Transverse colon (tissue), 4 donors: Measurements from ENCODE around the gene TRPM3. TPM values are rescaled to one million over a fixed set of nuclear protein-coding genes. Genes with fewer than 3 reads are reported as not detected.

ENCODE experiments used
- DNase-seq: peaks from one replicate; pipeline ENCODE4 v3.0.0-alpha.2; 2019
- H3K27ac ChIP-seq, 4 donors: fragments of 200-600 bp; sonication (generic); 2 replicates each; pipeline ENCODE4 v1.5.1; 2016 to 2018; ENCODE audit warnings: inconsistent platforms in 4 of 4
- H3K27me3 ChIP-seq: fragments of 200-600 bp; sonication (generic); 2 replicates; pipeline ENCODE4 v1.5.1; 2017; ENCODE audit warnings: inconsistent platforms
- H3K36me3 ChIP-seq, 4 donors: fragments of 200-600 bp; sonication (generic); 2 replicates each; pipeline ENCODE4 v1.5.1; 2017 to 2019; ENCODE audit warnings: inconsistent platforms in 4 of 4
- H3K4me1 ChIP-seq, 4 donors: fragments of 200-600 bp; sonication (generic); 2 replicates each; pipeline ENCODE4 v1.5.1; 2017 to 2020; ENCODE audit warnings: inconsistent platforms in 4 of 4
- H3K4me3 ChIP-seq, 4 donors: fragments of 200-600 bp; sonication (generic); 1 replicate in 1 of 4; 2 replicates in 3 of 4; pipeline versions ENCODE4 v1.5.1 to v1.6.1; 2017 to 2019; ENCODE audit warnings: inconsistent platforms in 4 of 4
- H3K9me3 ChIP-seq, 2 donors: fragments of 200-600 bp; sonication (generic); 2 replicates each; pipeline ENCODE4 v1.5.1; 2017 to 2019; ENCODE audit warnings: inconsistent platforms in 2 of 2
- EP300 ChIP-seq: sonication (generic); formaldehyde crosslinking; IDR thresholded peaks from one replicate; pipeline ENCODE4 v1.6.1; 2017; ENCODE audit warnings: antibody characterized with exemption, low read depth
- POLR2A ChIP-seq: fragments of 450-650 bp; IDR thresholded peaks from one replicate; pipeline ENCODE4 v1.6.1; 2016; ENCODE audit warnings: antibody characterized with exemption, mild to moderate bottlenecking, moderate library complexity
- POLR2AphosphoS5 ChIP-seq, 3 donors: sonication (generic); formaldehyde crosslinking; IDR thresholded peaks; one replicate each; pipeline ENCODE4 v1.6.1; 2016; ENCODE audit warnings: antibody characterized with exemption in 3 of 3
- WGBS, 2 donors: methylation state at CpG; one replicate each; pipeline ENCODE4 v1.1.5; 2018; ENCODE audit warnings: low coverage in 1 of 2; 5-methylcytosine and 5-hydroxymethylcytosine counted together
- in situ Hi-C, 4 donors: fragments of 200-750 bp; cut with MboI; loops; one replicate each; pipeline versions ENCODE4 v1.15.0 to v1.15.1; 2017; ENCODE audit warnings: low sequenced_read_pairs in 3 of 4, low pct_ligation_motif_present in 1 of 4, low pct_unique_long_range_greater_than_20kb in 1 of 4
- intact Hi-C: fragments of 100-400 bp; cut with DNase I; formaldehyde crosslinking; loops from one replicate; pipeline ENCODE4 v1.15.1; 2023; ENCODE audit warnings: low total_unique reads
- total RNA-seq, 4 donors: library from RNA; depleted of rRNA; stranded (reverse); fragments of >200 nt; gene quantifications; one replicate each; pipeline ENCODE4 v1.1.0, GENCODE V29; 2016
- TF ChIP-seq, protein P1 (sequence below), 5 experiments: fragments of 200-600 bp in 3 of 5; fragments of 450-650 bp in 2 of 5; sonication (generic) in 3 of 5; IDR thresholded peaks; 1 replicate in 2 of 5; 2 replicates in 3 of 5; pipeline ENCODE4 v1.5.1; 2016 to 2017; ENCODE audit warnings: antibody characterized with exemption in 5 of 5, inconsistent platforms in 3 of 5, mild to moderate bottlenecking in 2 of 5, moderate library complexity in 1 of 5

The TRPM3 gene
- total RNA-seq, 4 donors from 2014 or later: 0.16 to 1.2 (median 0.32) TPM

DNA sequence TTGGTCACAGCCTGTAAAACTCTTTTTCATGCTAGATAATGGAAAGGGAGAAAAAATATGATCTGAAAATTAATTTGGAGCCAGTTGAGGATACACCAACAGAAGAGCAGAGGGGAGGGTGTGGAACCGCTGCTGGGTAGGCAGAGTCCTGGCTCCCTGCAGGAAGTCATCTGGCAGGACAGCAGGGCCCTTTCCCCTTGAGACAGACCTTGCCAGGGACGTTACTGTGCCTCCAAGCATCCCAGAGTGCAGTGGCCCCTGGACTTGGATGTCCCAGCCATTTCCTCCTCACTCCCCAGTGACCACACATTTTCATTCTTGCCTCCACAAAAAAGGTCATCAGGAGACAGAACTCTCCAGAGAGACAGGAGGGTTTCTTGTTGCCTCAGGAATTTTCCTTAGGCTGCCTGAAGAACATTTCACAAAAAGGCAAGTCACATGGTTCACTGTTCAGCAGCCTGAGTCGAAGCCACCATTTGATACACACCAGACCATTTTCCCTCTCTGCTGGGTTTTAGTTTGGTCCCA lies 5.9 kb downstream of the TRPM3 start:
- whole genome bisulfite sequencing, 2 donors: 40 to 61% methylated on average over 1 to 3 of the region's 3 CpGs
- in situ Hi-C loops (no loop called here), intact Hi-C loops (no loop called here)
- no peaks in the 10 kb centered on the region for H3K36me3 ChIP-seq
- H3K9me3 ChIP-seq: no peaks in the 10 kb centered on the region
- H3K27me3 ChIP-seq: no peaks in the 10 kb centered on the region
- H3K4me1 ChIP-seq: no peaks in the 10 kb centered on the region
- DNase-seq: no peak
- H3K4me3 ChIP-seq: no peak overlapping the region
- no peak overlapping the region for H3K27ac ChIP-seq
- TF ChIP-seq EP300: no peak
- TF ChIP-seq POLR2A: no peak
- TF ChIP-seq, protein P1, sequence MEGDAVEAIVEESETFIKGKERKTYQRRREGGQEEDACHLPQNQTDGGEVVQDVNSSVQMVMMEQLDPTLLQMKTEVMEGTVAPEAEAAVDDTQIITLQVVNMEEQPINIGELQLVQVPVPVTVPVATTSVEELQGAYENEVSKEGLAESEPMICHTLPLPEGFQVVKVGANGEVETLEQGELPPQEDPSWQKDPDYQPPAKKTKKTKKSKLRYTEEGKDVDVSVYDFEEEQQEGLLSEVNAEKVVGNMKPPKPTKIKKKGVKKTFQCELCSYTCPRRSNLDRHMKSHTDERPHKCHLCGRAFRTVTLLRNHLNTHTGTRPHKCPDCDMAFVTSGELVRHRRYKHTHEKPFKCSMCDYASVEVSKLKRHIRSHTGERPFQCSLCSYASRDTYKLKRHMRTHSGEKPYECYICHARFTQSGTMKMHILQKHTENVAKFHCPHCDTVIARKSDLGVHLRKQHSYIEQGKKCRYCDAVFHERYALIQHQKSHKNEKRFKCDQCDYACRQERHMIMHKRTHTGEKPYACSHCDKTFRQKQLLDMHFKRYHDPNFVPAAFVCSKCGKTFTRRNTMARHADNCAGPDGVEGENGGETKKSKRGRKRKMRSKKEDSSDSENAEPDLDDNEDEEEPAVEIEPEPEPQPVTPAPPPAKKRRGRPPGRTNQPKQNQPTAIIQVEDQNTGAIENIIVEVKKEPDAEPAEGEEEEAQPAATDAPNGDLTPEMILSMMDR (IDR thresholded peaks at IDR 0.05): no peak
- no peak for TF ChIP-seq POLR2AphosphoS5 (IDR thresholded peaks at IDR 0.05)

DNA sequence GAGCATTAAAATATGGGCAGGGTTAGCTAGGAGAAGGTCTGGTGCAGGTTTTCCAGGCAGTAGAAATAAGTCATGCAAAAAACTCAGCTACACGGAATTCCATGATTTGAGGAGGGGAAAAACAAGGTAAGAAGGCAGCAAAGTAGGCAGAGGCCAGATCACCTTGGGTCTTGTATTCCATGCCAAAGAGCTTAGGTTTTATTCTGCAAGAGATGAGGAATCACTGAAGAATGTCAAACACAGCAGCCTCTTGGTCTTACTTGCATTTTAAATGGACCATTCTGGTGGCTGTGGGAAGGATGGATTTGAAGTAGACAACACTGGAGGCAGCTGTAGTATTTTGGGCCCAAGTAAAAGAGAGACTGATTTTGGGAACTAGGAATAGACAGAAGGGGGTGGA lies 8.6 kb downstream of the TRPM3 start:
- H3K36me3 ChIP-seq: no peaks in the 10 kb centered on the region
- DNase-seq: no peak
- H3K9me3 ChIP-seq: no peaks in the 10 kb centered on the region
- no peaks in the 10 kb centered on the region for H3K27me3 ChIP-seq
- no peak overlapping the region for H3K27ac ChIP-seq
- TF ChIP-seq POLR2AphosphoS5 (IDR thresholded peaks at IDR 0.05): no peak
- TF ChIP-seq EP300: no peak
- TF ChIP-seq, protein P1 (IDR thresholded peaks at IDR 0.05): no peak
- TF ChIP-seq POLR2A: no peak
- 72 to 100% methylated on average over 1 of the region's 1 CpG for WGBS, 2 donors
- in situ Hi-C loops (no loop called here), intact Hi-C loops (no loop called here)
- H3K4me1 ChIP-seq: no peaks in the 10 kb centered on the region
- no peak overlapping the region for H3K4me3 ChIP-seq

DNA sequence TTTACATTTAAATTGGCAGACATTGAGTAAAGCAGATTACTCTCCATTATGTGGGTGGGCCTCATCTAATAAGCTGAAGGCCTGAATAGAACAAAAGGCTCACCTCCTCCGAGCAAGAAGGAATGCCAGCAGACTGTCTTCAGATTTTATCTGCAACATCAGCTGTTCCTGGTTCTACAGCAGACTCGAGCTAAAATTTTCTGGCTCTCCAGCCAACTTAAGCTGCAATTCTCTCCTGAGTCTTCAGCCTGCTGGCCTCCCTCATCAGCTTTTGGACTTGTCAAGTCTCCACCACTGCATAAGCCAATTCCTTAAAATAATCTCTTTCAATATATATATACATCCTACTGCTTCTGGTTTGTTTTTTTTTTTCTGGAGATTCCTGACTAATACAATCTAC lies 12.5 kb downstream of the TRPM3 start:
- 57 to 67% methylated on average over 2 of the region's 2 CpGs for WGBS, 2 donors
- TF ChIP-seq, protein P1 (IDR thresholded peaks at IDR 0.05): no peak
- TF ChIP-seq POLR2AphosphoS5 (IDR thresholded peaks at IDR 0.05) (no peak), EP300 (no peak), POLR2A (no peak)
- no peaks in the 10 kb centered on the region for H3K4me1 ChIP-seq
- intact Hi-C loops (no loop called here), in situ Hi-C loops (no loop called here)
- H3K36me3 ChIP-seq: no peaks in the 10 kb centered on the region
- no peak overlapping the region for H3K4me3 ChIP-seq
- H3K27ac ChIP-seq: no peak overlapping the region
- DNase-seq: no peak
- no peaks in the 10 kb centered on the region for H3K9me3 ChIP-seq
- no peaks in the 10 kb centered on the region for H3K27me3 ChIP-seq

DNA sequence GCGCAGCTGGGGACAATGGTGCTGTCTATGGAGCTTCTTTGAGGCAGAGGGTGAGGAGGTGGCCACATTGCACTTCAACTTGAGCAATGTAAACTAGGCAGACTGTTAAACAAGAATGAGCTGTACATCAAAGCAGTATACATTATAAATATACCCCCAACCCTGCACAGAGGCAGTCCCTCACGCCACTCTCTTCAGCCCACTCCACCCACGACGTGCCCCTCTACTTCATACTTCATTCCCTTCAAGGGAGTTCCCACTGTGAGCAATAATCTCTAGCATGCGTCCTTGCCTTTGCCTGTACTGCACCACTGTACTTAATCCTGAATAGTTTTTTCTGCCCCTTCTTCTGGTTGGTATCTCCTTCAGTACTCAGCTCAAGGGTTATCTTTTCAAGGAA lies 14.4 kb downstream of the TRPM3 start:
- 86 to 93% methylated on average over 5 of the region's 5 CpGs for WGBS, 2 donors
- Histone ChIP-seq H3K27ac (no peak overlapping the region), H3K27me3 (no peaks in the 10 kb centered on the region), H3K36me3 (no peaks in the 10 kb centered on the region), H3K9me3 (no peaks in the 10 kb centered on the region), H3K4me1 (no peaks in the 10 kb centered on the region), H3K4me3 (no peak overlapping the region)
- no peak for DNase-seq
- intact Hi-C loops: no loop called here
- in situ Hi-C loops: no loop called here
- TF ChIP-seq POLR2A: no peak
- TF ChIP-seq, protein P1 (IDR thresholded peaks at IDR 0.05): no peak
- no peak for TF ChIP-seq POLR2AphosphoS5 (IDR thresholded peaks at IDR 0.05)
- TF ChIP-seq EP300: no peak
